A549 (cell line): Measurements from ENCODE around the gene TRIM28. TPM values are rescaled to one million over a fixed set of nuclear protein-coding genes. Genes with fewer than 3 reads are reported as not detected.
A peak's percentile ranks its signal among the peaks of the same experiment; 100 is the strongest.

Experiments used
- ATAC-seq, 2 experiments: fragments of 200-7000 bp in 1 of 2; fragments of >200 bp in 1 of 2; cut with Nextera tagmentation in 1 of 2; cut with Tn5 transposase in 1 of 2; 3 replicates each; pipeline versions ENCODE4 v1.8.0 to v1.9.1; 2018 to 2020; ENCODE audit warnings: mild to moderate bottlenecking in 1 of 2, moderate library complexity in 1 of 2
- CTCF ChIA-PET: fragments of 300-600 bp; sonication (Branson Sonifier 250); formaldehyde crosslinking; extraction: SDS; loops from one replicate; lab custom pipeline; 2021; ENCODE audit warnings: antibody characterized with exemption, inconsistent platforms; lab: Yijun Ruan, JAX
- POLR2A ChIA-PET: fragments of 350-600 bp; formaldehyde crosslinking; extraction: SDS; loops from one replicate; lab custom pipeline; 2021; ENCODE audit warnings: antibody characterized with exemption, inconsistent platforms; lab: Yijun Ruan, JAX
- DNase-seq, 2 experiments: peaks; one replicate each; pipeline versions ENCODE4 v3.0.0 to v3.0.0-alpha.2; 2011 to 2016; ENCODE audit warnings: low read depth in 1 of 2, low spot score in 1 of 2
- FAIRE-seq: peaks from 2 replicates; lab custom pipeline; 2011; peaks lifted over from hg19 to GRCh38; lab: Jason Lieb, UNC
- H3K27ac ChIP-seq, 2 experiments: fragments of >200 bp; sonication (Bioruptor Twin); formaldehyde crosslinking; 3 replicates each; pipeline ENCODE4 v1.5.1; 2016 to 2017
- H3K4me1 ChIP-seq: fragments of >200 bp; sonication (Bioruptor Twin); formaldehyde crosslinking; 3 replicates; pipeline ENCODE4 v1.6.1; 2016
- H3K4me2 ChIP-seq: fragments of >200 bp; sonication (Bioruptor Twin); formaldehyde crosslinking; 3 replicates; pipeline ENCODE4 v1.6.1; 2016
- H3K4me3 ChIP-seq: fragments of >200 bp; sonication (Bioruptor Twin); formaldehyde crosslinking; 3 replicates; pipeline ENCODE4 v1.5.1; 2016
- H3K9me3 ChIP-seq: fragments of >200 bp; sonication (Bioruptor Twin); formaldehyde crosslinking; 3 replicates; pipeline ENCODE4 v1.6.1; 2016
- E2F6 ChIP-seq: IDR thresholded peaks from 2 replicates; pipeline ENCODE4 v1.6.1; 2012; ENCODE audit warnings: low read depth, borderline replicate concordance
- EHF ChIP-seq: fragments of 250-450 bp; sonication (Bioruptor Pico); IDR thresholded peaks from 2 replicates; pipeline ENCODE4 v1.5.0; 2020; ENCODE audit warnings: mild to moderate bottlenecking
- FOSB ChIP-seq: fragments of 250-450 bp; sonication (Bioruptor Pico); IDR thresholded peaks from 2 replicates; pipeline ENCODE4 v1.5.0; 2020; ENCODE audit warnings: mild to moderate bottlenecking, moderate library complexity
- FOXS1 ChIP-seq: fragments of 250-450 bp; sonication (Bioruptor Pico); IDR thresholded peaks from 2 replicates; pipeline ENCODE4 v1.5.0; 2020; ENCODE audit warnings: mild to moderate bottlenecking, moderate library complexity
- HDAC2 ChIP-seq: fragments of 200-600 bp; sonication (generic); IDR thresholded peaks from 2 replicates; pipeline ENCODE4 v1.6.1; 2016
- HES2 ChIP-seq: fragments of >200 bp; sonication (Bioruptor Twin); formaldehyde crosslinking; IDR thresholded peaks from 2 replicates; pipeline ENCODE4 v1.6.1; 2016
- HMGXB4 ChIP-seq: fragments of 250-450 bp; sonication (Bioruptor Pico); IDR thresholded peaks from 2 replicates; pipeline ENCODE4 v1.5.0; 2021; ENCODE audit warnings: mild to moderate bottlenecking, moderate library complexity, borderline replicate concordance
- HOXA7 ChIP-seq: fragments of 250-450 bp; sonication (Bioruptor Pico); IDR thresholded peaks from 2 replicates; pipeline ENCODE4 v1.5.0; 2020; ENCODE audit warnings: mild to moderate bottlenecking, moderate library complexity
- JUNB ChIP-seq: fragments of >200 bp; sonication (Bioruptor Twin); formaldehyde crosslinking; IDR thresholded peaks from 2 replicates; pipeline ENCODE4 v1.6.1; 2016
- KDM5A ChIP-seq: fragments of 200-600 bp; sonication (generic); IDR thresholded peaks from 2 replicates; pipeline ENCODE4 v1.6.1; 2016; ENCODE audit warnings: antibody characterized with exemption, mild to moderate bottlenecking
- MAX ChIP-seq: IDR thresholded peaks from 2 replicates; pipeline ENCODE4 v1.6.1; 2012
- MAZ ChIP-seq: fragments of 150-350 bp; IDR thresholded peaks from 2 replicates; pipeline ENCODE4 v1.6.1; 2014; ENCODE audit warnings: antibody characterized with exemption, low read depth, low read length, borderline replicate concordance
- NFE2L2 ChIP-seq: fragments of 150-350 bp; conservative IDR thresholded peaks from 2 replicates; pipeline ENCODE4 v1.6.1; 2014; ENCODE audit warnings: low read length
- NR3C1 ChIP-seq: fragments of >200 bp; sonication (Bioruptor Twin); formaldehyde crosslinking; IDR thresholded peaks from 3 replicates; pipeline ENCODE4 v1.6.1; 2017
- POLR2AphosphoS2 ChIP-seq: conservative IDR thresholded peaks from 2 replicates; pipeline ENCODE4 v1.6.1; 2012; ENCODE audit warnings: low read length, improper control_type of control experiment, inconsistent platforms
- RARB ChIP-seq: fragments of 250-450 bp; sonication (Bioruptor Pico); IDR thresholded peaks from 2 replicates; pipeline ENCODE4 v1.8.0; 2021; ENCODE audit warnings: mild to moderate bottlenecking, moderate library complexity
- RFX5 ChIP-seq: fragments of 450-650 bp; IDR thresholded peaks from 2 replicates; pipeline ENCODE4 v1.7.1; 2014; ENCODE audit warnings: antibody characterized with exemption, mild to moderate bottlenecking, moderate library complexity
- RNF2 ChIP-seq: fragments of 200-600 bp; sonication (generic); IDR thresholded peaks from 2 replicates; pipeline ENCODE4 v1.6.1; 2016; ENCODE audit warnings: low read depth, mild to moderate bottlenecking, antibody characterized with exemption, moderate library complexity, borderline replicate concordance
- TFCP2L1 ChIP-seq: fragments of 250-450 bp; sonication (Bioruptor Pico); IDR thresholded peaks from 2 replicates; pipeline ENCODE4 v1.5.0; 2021; ENCODE audit warnings: mild to moderate bottlenecking
- TP53 ChIP-seq: fragments of 250-450 bp; sonication (Bioruptor Pico); IDR thresholded peaks from 2 replicates; pipeline ENCODE4 v1.5.0; 2021; ENCODE audit warnings: mild to moderate bottlenecking, moderate library complexity
- ZNF302 ChIP-seq: fragments of 250-450 bp; sonication (Bioruptor Pico); IDR thresholded peaks from 2 replicates; pipeline ENCODE4 v1.9.0; 2021; ENCODE audit warnings: inconsistent platforms, mild to moderate bottlenecking, moderate library complexity
- WGBS: methylation state at CpG from one replicate; pipeline ENCODE4 v1.1.6; 2017; ENCODE audit errors: missing lambda C conversion rate; 5-methylcytosine and 5-hydroxymethylcytosine counted together
- polyA plus RNA-seq, 4 experiments: library from polyadenylated mRNA; depleted of rRNA in 3 of 4; stranded (reverse); fragments of >200 nt; fragmentation: RNase III in 1 of 4; extraction: RNeasy Plus Mini Kit Qiagen cat#74134 plus additional on column Dnase treatment in 1 of 4; gene quantifications; 2 replicates in 3 of 4; 3 replicates in 1 of 4; pipeline ENCODE4 v1.2.3, GENCODE V29; 2011 to 2017

TRIM28 gene
- polyA plus RNA-seq, 2 of the 4 experiments (the other 2 are of a cell fraction), result 576 to 656 TPM

- peaks cover 15% of the 10 kb centered on the region for H3K4me1 ChIP-seq
- H3K27ac ChIP-seq, result peak overlapping the region; percentile 71 to 86
- ChIA-PET CTCF (interaction anchor here (0.6 to 1.4 kb wide), 16 partner anchors 8 to 133 kb away, joined by 3 to 7 read pairs (median 3); partner anchors contain the start of gene MZF1), POLR2A (interaction anchor here (1.0 to 1.2 kb wide), 5 partner anchors 29 to 47 kb away, joined by 3 to 20 read pairs (median 4); partner anchors contain the start of gene TRIM28)
- 94% methylated on average over 3 of the region's 3 CpGs for WGBS
- FAIRE-seq (no peak), ATAC-seq (no peak)
- H3K4me3 ChIP-seq, result peak overlapping the region; percentile 44
- no peaks in the 10 kb centered on the region for H3K9me3 ChIP-seq
- peak overlapping the region; percentile 83 for H3K4me2 ChIP-seq
- TF ChIP-seq MAX, result no peak
- TF ChIP-seq HDAC2, result no peak
- no peak for TF ChIP-seq HES2
- TF ChIP-seq JUNB, result no peak
- no peak for TF ChIP-seq KDM5A
- TF ChIP-seq RARB, result no peak
- no peak for TF ChIP-seq HMGXB4 (CRISPR knock-in tag)
- TF ChIP-seq POLR2AphosphoS2, result no peak
- TF ChIP-seq, all 56 proteins: peak for 0
- no peak for DNase-seq
These were observed 29.3 kb upstream of the TRIM28 start for GRCh38 chr19:58514564-58515022.

- FAIRE-seq (no peak), ATAC-seq (no peak), DNase-seq (no peak)
- ChIA-PET CTCF (interaction anchor here (0.6 to 2.3 kb wide), 5 partner anchors 9 to 134 kb away, joined by 3 to 8 read pairs (median 3); no protein-coding TSS in a partner anchor), POLR2A (no interaction called here)
- WGBS, result 95% methylated on average over 2 of the region's 2 CpGs
- Histone ChIP-seq H3K27ac (no peak overlapping the region), H3K4me2 (no peak overlapping the region), H3K4me1 (peaks cover 15% of the 10 kb centered on the region), H3K4me3 (no peak overlapping the region), H3K9me3 (no peaks in the 10 kb centered on the region)
- no peak for TF ChIP-seq NR3C1
- no peak for TF ChIP-seq JUNB
- TF ChIP-seq POLR2AphosphoS2, result no peak
- TF ChIP-seq HOXA7, result no peak
- no peak for TF ChIP-seq FOXS1 (CRISPR knock-in tag)
- TF ChIP-seq EHF (CRISPR knock-in tag), result no peak
- no peak for TF ChIP-seq FOSB (CRISPR knock-in tag)
- TF ChIP-seq E2F6, result no peak
- TF ChIP-seq RFX5, result no peak
- TF ChIP-seq TFCP2L1 (CRISPR knock-in tag), result no peak
- no peak for TF ChIP-seq NFE2L2
- TF ChIP-seq MAZ, result no peak
- TF ChIP-seq HES2, result no peak
- no peak for TF ChIP-seq TP53
- no peak for TF ChIP-seq ZNF302 (CRISPR knock-in tag)
- TF ChIP-seq RNF2, result no peak
These were observed 28.6 kb upstream of the TRIM28 start for GRCh38 chr19:58515259-58515658.
